SK-N-SH (cell line): ENCODE results near the gene BCLAF1. TPM values are rescaled to one million over a fixed set of nuclear protein-coding genes. Genes with fewer than 3 reads are reported as not detected.
A peak's percentile ranks its signal among the peaks of the same experiment; 100 is the strongest.

Source experiments
- CTCF ChIA-PET: fragments of 300-600, 350-600 bp; formaldehyde crosslinking; extraction: SDS; loops from one replicate; lab custom pipeline; 2021; lab: Yijun Ruan, JAX
- POLR2A ChIA-PET: fragments of 350-600 bp; sonication (Branson Sonifier 250); formaldehyde crosslinking; extraction: SDS; loops from one replicate; lab custom pipeline; 2020; ENCODE audit warnings: antibody characterized with exemption, inconsistent platforms; lab: Yijun Ruan, JAX
- DNase-seq: peaks from one replicate; pipeline ENCODE4 v3.0.0; 2012
- H2AFZ ChIP-seq: fragments of 200-600 bp; sonication (generic); 2 replicates; pipeline ENCODE4 v1.8.1; 2016; ENCODE audit warnings: antibody characterized with exemption, mild to moderate bottlenecking, low read depth
- H3F3A ChIP-seq: fragments of 200-600 bp; sonication (generic); replicated peaks from 2 replicates; pipeline ENCODE3; 2016; ENCODE audit warnings: antibody characterized with exemption, mild to moderate bottlenecking; ENCODE audit not compliant: insufficient read depth
- H3K27ac ChIP-seq, 2 experiments: fragments of 200-500 bp in 1 of 2; fragments of 200-600 bp in 1 of 2; sonication (Bioruptor generic) in 1 of 2; sonication (generic), shearing (Covaris generic) in 1 of 2; 2 replicates each; pipeline versions ENCODE4 v1.5.1 to v1.6.1; 2014 to 2016; ENCODE audit warnings: low read depth in 2 of 2, inconsistent platforms in 1 of 2, low read length in 1 of 2, mild to moderate bottlenecking in 1 of 2, mixed read lengths in 1 of 2
- H3K27me3 ChIP-seq: fragments of 200-600 bp; sonication (generic), shearing (Covaris generic); 2 replicates; pipeline ENCODE4 v1.6.1; 2016; ENCODE audit warnings: mixed run types; ENCODE audit not compliant: insufficient read depth
- H3K36me3 ChIP-seq, 2 experiments: fragments of 200-500 bp in 1 of 2; fragments of 200-600 bp in 1 of 2; sonication (Bioruptor generic) in 1 of 2; sonication (generic) in 1 of 2; replicated peaks in 1 of 2; 2 replicates each; pipeline versions ENCODE3 to v1.5.1; 2014 to 2016; ENCODE audit warnings: low read length in 1 of 2, mild to moderate bottlenecking in 1 of 2; ENCODE audit not compliant: insufficient read depth in 2 of 2, control insufficient read depth in 1 of 2
- H3K4me1 ChIP-seq, 2 experiments: fragments of 200-500 bp in 1 of 2; fragments of 200-600 bp in 1 of 2; sonication (Bioruptor generic) in 1 of 2; sonication (generic), shearing (Covaris generic) in 1 of 2; 2 replicates each; pipeline versions ENCODE4 v1.5.1 to v1.6.1; 2014 to 2016; ENCODE audit warnings: low read depth in 1 of 2, low read length in 1 of 2, mixed run types in 1 of 2; ENCODE audit not compliant: insufficient read depth in 2 of 2, control insufficient read depth in 1 of 2
- H3K4me2 ChIP-seq: fragments of 200-600 bp; sonication (generic), shearing (Covaris generic); 2 replicates; pipeline ENCODE4 v1.6.1; 2017; ENCODE audit warnings: mixed run types
- H3K4me3 ChIP-seq, 2 experiments: fragments of 200-500 bp in 1 of 2; fragments of 200-600 bp in 1 of 2; sonication (Bioruptor generic) in 1 of 2; sonication (generic), shearing (Covaris generic) in 1 of 2; 2 replicates each; pipeline versions ENCODE4 v1.5.1 to v1.8.1; 2014 to 2016; ENCODE audit warnings: low read depth in 2 of 2, inconsistent platforms in 1 of 2, low read length in 1 of 2, mild to moderate bottlenecking in 1 of 2, mixed read lengths in 1 of 2, moderate library complexity in 1 of 2
- H3K79me2 ChIP-seq: fragments of 200-600 bp; sonication (generic); 2 replicates; pipeline ENCODE4 v1.8.1; 2017; ENCODE audit warnings: mild to moderate bottlenecking; ENCODE audit not compliant: insufficient read depth
- H3K9ac ChIP-seq: fragments of 200-600 bp; sonication (generic); 2 replicates; pipeline ENCODE4 v1.6.1; 2017; ENCODE audit warnings: mixed run types
- H3K9me2 ChIP-seq: fragments of 200-600 bp; sonication (generic); 2 replicates; pipeline ENCODE4 v1.6.1; 2017; ENCODE audit warnings: mixed run types
- H3K9me3 ChIP-seq: fragments of 200-600 bp; sonication (generic); 2 replicates; pipeline ENCODE4 v1.6.1; 2017; ENCODE audit warnings: mixed run types, mild to moderate bottlenecking, moderate library complexity
- H4K20me1 ChIP-seq: fragments of 200-600 bp; sonication (generic); 2 replicates; pipeline ENCODE4 v1.6.1; 2017; ENCODE audit warnings: mild to moderate bottlenecking, mixed run types; ENCODE audit not compliant: insufficient read depth
- CHD2 ChIP-seq: fragments of 150-350 bp; IDR thresholded peaks from 2 replicates; pipeline ENCODE4 v1.6.1; 2018; ENCODE audit warnings: low read length; ENCODE audit not compliant: partially characterized antibody
- ELF1 ChIP-seq: IDR thresholded peaks from 2 replicates; pipeline ENCODE4 v1.4.0; 2012
- EP300 ChIP-seq, 2 experiments: IDR thresholded peaks; 2 replicates each; pipeline versions ENCODE4 v1.4.0 to v1.6.1; 2012; ENCODE audit warnings: borderline replicate concordance in 1 of 2, low read depth in 1 of 2, low read length in 1 of 2
- FOSL2 ChIP-seq: IDR thresholded peaks from 2 replicates; pipeline ENCODE4 v1.4.0; 2012; ENCODE audit warnings: low read depth, mild to moderate bottlenecking, moderate library complexity, borderline replicate concordance
- FOXJ3 ChIP-seq: sonication (generic); formaldehyde crosslinking; IDR thresholded peaks from 2 replicates; pipeline ENCODE4 v1.5.1; 2020; ENCODE audit warnings: mild to moderate bottlenecking, missing genetic modification reagents
- GATA2 ChIP-seq: sonication (generic); formaldehyde crosslinking; IDR thresholded peaks from 2 replicates; pipeline ENCODE4 v1.5.0; 2020; ENCODE audit warnings: mild to moderate bottlenecking, missing genetic modification reagents
- IRF3 ChIP-seq: fragments of 150-350 bp; IDR thresholded peaks from 2 replicates; pipeline ENCODE4 v1.6.1; 2016; ENCODE audit warnings: mild to moderate bottlenecking, low read depth, low read length
- JUND ChIP-seq: IDR thresholded peaks from 2 replicates; pipeline ENCODE4 v1.4.0; 2012
- MEF2A ChIP-seq: IDR thresholded peaks from 2 replicates; pipeline ENCODE4 v1.4.0; 2012; ENCODE audit warnings: low read depth, borderline replicate concordance
- MXI1 ChIP-seq: IDR thresholded peaks from 2 replicates; pipeline ENCODE4 v1.6.1; 2012; ENCODE audit warnings: mild to moderate bottlenecking, low read depth, low read length, improper control_type of control experiment
- NFIC ChIP-seq: IDR thresholded peaks from 2 replicates; pipeline ENCODE4 v1.4.0; 2012; ENCODE audit warnings: borderline replicate concordance
- RAD21 ChIP-seq: IDR thresholded peaks from 2 replicates; pipeline ENCODE4 v1.6.1; 2012; ENCODE audit warnings: mild to moderate bottlenecking, low read length
- RCOR1 ChIP-seq: fragments of 150-350 bp; IDR thresholded peaks from 2 replicates; pipeline ENCODE4 v1.6.1; 2017; ENCODE audit warnings: antibody characterized with exemption, low read length
- REST ChIP-seq: IDR thresholded peaks from 2 replicates; pipeline ENCODE4 v1.6.1; 2012; ENCODE audit warnings: mild to moderate bottlenecking, low read depth, low read length, moderate library complexity
- RFX5 ChIP-seq: IDR thresholded peaks from 2 replicates; pipeline ENCODE4 v1.6.1; 2012; ENCODE audit warnings: mild to moderate bottlenecking, improper control_type of control experiment, low read length
- RXRA ChIP-seq: IDR thresholded peaks from 2 replicates; pipeline ENCODE4 v1.4.0; 2012; ENCODE audit warnings: low read depth, mild to moderate bottlenecking, borderline replicate concordance
- SMC3 ChIP-seq: IDR thresholded peaks from 2 replicates; pipeline ENCODE4 v1.6.1; 2012; ENCODE audit warnings: low read depth, low read length, improper control_type of control experiment
- TAF1 ChIP-seq: IDR thresholded peaks from 2 replicates; pipeline ENCODE4 v1.6.1; 2012; ENCODE audit warnings: low read depth, mild to moderate bottlenecking, low read length, moderate library complexity, borderline replicate concordance
- TCF12 ChIP-seq: IDR thresholded peaks from 2 replicates; pipeline ENCODE4 v1.4.0; 2012
- TEAD4 ChIP-seq: IDR thresholded peaks from 2 replicates; pipeline ENCODE4 v1.4.0; 2012; ENCODE audit warnings: mild to moderate bottlenecking, borderline replicate concordance; ENCODE audit not compliant: insufficient read depth
- USF2 ChIP-seq: fragments of 150-350 bp; IDR thresholded peaks from 2 replicates; pipeline ENCODE4 v1.6.1; 2017; ENCODE audit warnings: antibody characterized with exemption, low read length, low read depth, borderline replicate concordance
- YY1 ChIP-seq: IDR thresholded peaks from 2 replicates; pipeline ENCODE4 v1.4.0; 2012; ENCODE audit warnings: low read depth, mild to moderate bottlenecking
- WGBS: methylation state at CpG from one replicate; pipeline ENCODE4 v1.1.6; 2017; ENCODE audit warnings: low lambda C conversion rate; 5-methylcytosine and 5-hydroxymethylcytosine counted together
- polyA plus RNA-seq, 3 experiments: library from polyadenylated mRNA; depleted of rRNA; stranded (reverse); fragments of >200 nt; gene quantifications; 2 replicates each; pipeline ENCODE4 v1.2.3, GENCODE V29; 2012
- TF ChIP-seq, protein P1 (sequence below): IDR thresholded peaks from 2 replicates; pipeline ENCODE4 v1.4.0; 2012; ENCODE audit warnings: low read depth, borderline replicate concordance

Gene BCLAF1
- polyA plus RNA-seq, 1 of the 3 experiments (the other 2 are of a cell fraction), result 21.9 TPM

DNA sequence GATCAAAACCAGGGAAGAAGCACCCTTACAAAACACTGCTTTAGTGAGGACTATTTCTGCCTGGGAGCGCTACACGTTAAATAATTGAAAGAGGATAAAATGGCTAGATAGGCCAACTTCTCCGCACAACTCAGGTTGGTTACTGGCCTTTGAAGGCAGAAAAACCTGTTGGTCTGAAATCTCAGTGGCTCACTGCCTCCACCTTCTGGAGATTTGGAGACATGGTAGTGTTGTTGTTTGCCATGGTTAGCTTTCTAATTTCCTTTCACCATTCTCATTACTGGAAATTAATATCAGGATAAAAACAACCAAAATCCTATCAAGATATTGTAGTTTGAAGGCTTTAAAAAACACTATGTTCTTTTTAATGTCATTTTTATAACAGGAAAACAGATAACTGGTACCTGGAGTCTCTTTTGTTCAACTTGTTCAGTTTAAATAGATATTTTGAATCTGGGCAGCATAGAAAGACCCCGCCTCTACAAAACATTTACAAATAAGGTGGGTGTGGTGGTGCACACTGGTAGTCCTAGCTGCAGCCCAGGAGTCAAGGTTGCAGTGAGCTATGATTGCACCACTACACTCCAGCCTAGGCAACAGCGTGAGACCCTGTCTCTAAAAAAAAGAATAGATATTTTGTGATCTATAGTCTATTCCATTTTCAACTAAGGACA is 27.5 kb upstream of the BCLAF1 start (continued):
- TF ChIP-seq EP300 (IDR thresholded peaks at IDR 0.05; ENCODE audit: borderline replicate concordance in 1 of 2, low read depth in 1 of 2, low read length in 1 of 2), result no peak
- no peak for TF ChIP-seq FOXJ3 (CRISPR knock-in tag)
- peak; percentile 95 for TF ChIP-seq RAD21
- TF ChIP-seq ELF1, result no peak
- TF ChIP-seq, protein P1, sequence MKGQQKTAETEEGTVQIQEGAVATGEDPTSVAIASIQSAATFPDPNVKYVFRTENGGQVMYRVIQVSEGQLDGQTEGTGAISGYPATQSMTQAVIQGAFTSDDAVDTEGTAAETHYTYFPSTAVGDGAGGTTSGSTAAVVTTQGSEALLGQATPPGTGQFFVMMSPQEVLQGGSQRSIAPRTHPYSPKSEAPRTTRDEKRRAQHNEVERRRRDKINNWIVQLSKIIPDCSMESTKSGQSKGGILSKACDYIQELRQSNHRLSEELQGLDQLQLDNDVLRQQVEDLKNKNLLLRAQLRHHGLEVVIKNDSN, result no peak
- no peak for TF ChIP-seq TCF12
- no peak for TF ChIP-seq YY1
- TF ChIP-seq RFX5, result 0 out of 2 replicates have a peak, but pooled peaks have one; percentile 42
- TF ChIP-seq REST, result no peak
- peak; percentile 26 for TF ChIP-seq CHD2
- no peak for TF ChIP-seq RCOR1
- no peak for TF ChIP-seq GATA2 (CRISPR knock-in tag)
- no peak for TF ChIP-seq TAF1
- TF ChIP-seq USF2, result no peak
- TF ChIP-seq RXRA, result no peak

- Histone ChIP-seq H3K36me3 (no peaks in the 10 kb centered on the region), H3K4me1 (no peaks in the 10 kb centered on the region), H3K4me2 (no peak overlapping the region), H3K79me2 (no peaks in the 10 kb centered on the region), H2AFZ (no peak overlapping the region), H3K9me3 (no peaks in the 10 kb centered on the region), H3K9ac (no peak overlapping the region)
- WGBS, result 85% methylated on average over 4 of the region's 4 CpGs
- no peak for DNase-seq
- no peak for TF ChIP-seq YY1
- TF ChIP-seq IRF3, result no peak
- no peak for TF ChIP-seq RFX5
- TF ChIP-seq MXI1, result no peak
- TF ChIP-seq RXRA, result no peak
- TF ChIP-seq MEF2A, result no peak
- TF ChIP-seq TEAD4, result no peak
- TF ChIP-seq FOSL2, result no peak
- no peak for TF ChIP-seq SMC3
- no peak for TF ChIP-seq TCF12
- no peak for TF ChIP-seq FOXJ3 (CRISPR knock-in tag)
- no peak for TF ChIP-seq JUND
- TF ChIP-seq NFIC, result no peak
- TF ChIP-seq, all 33 proteins: peak for 0
- Histone ChIP-seq H3F3A (no peaks in the 10 kb centered on the region), H3K9me2 (no peaks in the 10 kb centered on the region), H3K4me3 (no peak overlapping the region), H3K27ac (no peak overlapping the region), H3K27me3 (no peaks in the 10 kb centered on the region; the same call in 1 of the 2 replicates), H4K20me1 (no peaks in the 10 kb centered on the region)
- CTCF ChIA-PET, result interaction anchor here (1.8 kb wide), 1 partner anchor 22 kb away, joined by 6 read pairs; no protein-coding TSS in a partner anchor
- POLR2A ChIA-PET, result no interaction called here
These were observed 25.9 kb upstream of the BCLAF1 start for GRCh38 chr6:136315594-136315993.
